Liver (tissue), 10 donors: ENCODE results near the gene CHTOP. TPM values are rescaled to one million over a fixed set of nuclear protein-coding genes. Genes with fewer than 3 reads are reported as not detected.

Experiments
- DNase-seq: peaks from one replicate; pipeline ENCODE4 v3.0.0-alpha.2; 2017; ENCODE audit warnings: low spot score
- H3K27ac ChIP-seq, 2 donors: one replicate each; pipeline ENCODE4 v1.7.0; 2013; ENCODE audit warnings: inconsistent platforms in 2 of 2, low read length in 2 of 2, control low read depth in 1 of 2, low read depth in 1 of 2, mild to moderate bottlenecking in 1 of 2
- H3K27me3 ChIP-seq, 4 donors: one replicate each; pipeline versions ENCODE4 v1.6.1 to v1.7.0; 2013; ENCODE audit warnings: low read length in 3 of 4, inconsistent platforms in 1 of 4, mild to moderate bottlenecking in 1 of 4, moderate library complexity in 1 of 4; ENCODE audit not compliant: control insufficient read depth in 4 of 4, insufficient read depth in 4 of 4
- H3K36me3 ChIP-seq, 4 donors: one replicate each; pipeline versions ENCODE4 v1.6.1 to v1.7.0; 2013; ENCODE audit warnings: low read length in 3 of 4, mild to moderate bottlenecking in 3 of 4, low read depth in 1 of 4, moderate library complexity in 1 of 4; ENCODE audit not compliant: control insufficient read depth in 4 of 4, insufficient read depth in 3 of 4
- H3K4me1 ChIP-seq, 4 donors: one replicate each; pipeline versions ENCODE4 v1.6.1 to v1.7.0; 2013; ENCODE audit warnings: low read length in 3 of 4, mild to moderate bottlenecking in 3 of 4, moderate library complexity in 1 of 4; ENCODE audit not compliant: control insufficient read depth in 4 of 4, insufficient read depth in 4 of 4
- H3K4me3 ChIP-seq, 3 donors: one replicate each; pipeline versions ENCODE4 v1.6.1 to v1.7.0; 2013; ENCODE audit warnings: low read length in 3 of 3, control low read depth in 1 of 3, low read depth in 1 of 3, mild to moderate bottlenecking in 1 of 3
- H3K9ac ChIP-seq, 2 donors: one replicate each; pipeline ENCODE4 v1.7.0; 2013; ENCODE audit warnings: low read length in 2 of 2, mild to moderate bottlenecking in 2 of 2, moderate library complexity in 2 of 2, control low read depth in 1 of 2, low read depth in 1 of 2
- H3K9me3 ChIP-seq, 4 donors: one replicate each; pipeline versions ENCODE4 v1.6.1 to v1.7.0; 2013; ENCODE audit warnings: low read length in 3 of 4; ENCODE audit not compliant: control insufficient read depth in 4 of 4
- EGR1 ChIP-seq, 2 donors: IDR thresholded peaks; 2 replicates each; pipeline ENCODE4 v1.6.1; 2016 to 2018; ENCODE audit warnings: antibody characterized with exemption in 2 of 2, low read depth in 2 of 2
- RAD21 ChIP-seq, 2 donors: IDR thresholded peaks; 2 replicates each; pipeline ENCODE4 v1.6.1; 2016; ENCODE audit warnings: antibody characterized with exemption in 2 of 2, mild to moderate bottlenecking in 2 of 2
- YY1 ChIP-seq: IDR thresholded peaks from 2 replicates; pipeline ENCODE4 v1.6.1; 2016; ENCODE audit warnings: antibody characterized with exemption, mild to moderate bottlenecking
- WGBS: extraction: QIAGEN DNeasy Blood & Tissue Kit; methylation state at CpG from one replicate; pipeline ENCODE4 v1.1.7; 2013; 5-methylcytosine and 5-hydroxymethylcytosine counted together
- polyA plus RNA-seq, 2 donors: library from polyadenylated mRNA; stranded (reverse) in 1 of 2; unstranded in 1 of 2; fragments of 200-250 nt in 1 of 2; fragments of >200 nt in 1 of 2; fragmentation: Nextera tagmentation in 1 of 2; extraction: Ambion mirVana in 1 of 2; gene quantifications; one replicate each; pipeline versions ENCODE4 v1.2.1 to v1.2.3, GENCODE V29; 2013 to 2015
- small RNA-seq: library from RNA; depleted of rRNA; stranded (forward); fragments of <200 nt; gene quantifications from one replicate; pipeline ENCODE3, GENCODE V24; 2014
- total RNA-seq, 2 donors: library from RNA; depleted of rRNA; stranded (reverse); fragments of >200 nt; gene quantifications; one replicate each; pipeline ENCODE4 v1.2.3, GENCODE V29; 2014
- TF ChIP-seq, protein P1 (sequence below): IDR thresholded peaks from 2 replicates; pipeline ENCODE4 v1.6.1; 2016; ENCODE audit warnings: antibody characterized with exemption, mild to moderate bottlenecking
- TF ChIP-seq, protein P2 (sequence below): fragments of 150-350 bp; IDR thresholded peaks from 2 replicates; pipeline ENCODE4 v1.5.1; 2017; ENCODE audit warnings: improper control_type of control experiment, low read depth, low read length; ENCODE audit not compliant: missing input control
- donor health status: healthy.
- donor health status: healthy.
- donor health status: healthy.
- donor health status: healthy.
- donor health status: healthy.

Gene CHTOP
- total and polyA plus RNA-seq, 4 donors, result 16.4 to 30.9 (median 24.3) TPM

DNA sequence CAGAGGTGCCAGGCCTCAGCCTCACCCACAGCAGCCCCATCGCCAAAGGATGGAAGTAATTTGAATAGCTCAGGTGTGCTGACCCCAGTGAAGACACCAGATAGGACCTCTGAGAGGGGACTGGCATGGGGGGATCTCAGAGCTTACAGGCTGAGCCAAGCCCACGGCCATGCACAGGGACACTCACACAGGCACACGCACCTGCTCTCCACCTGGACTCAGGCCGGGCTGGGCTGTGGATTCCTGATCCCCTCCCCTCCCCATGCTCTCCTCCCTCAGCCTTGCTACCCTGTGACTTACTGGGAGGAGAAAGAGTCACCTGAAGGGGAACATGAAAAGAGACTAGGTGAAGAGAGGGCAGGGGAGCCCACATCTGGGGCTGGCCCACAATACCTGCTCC lies 59.6 kb downstream of the CHTOP start:
- H3K27me3 ChIP-seq, result no peaks in the 10 kb centered on the region
- TF ChIP-seq, protein P1, sequence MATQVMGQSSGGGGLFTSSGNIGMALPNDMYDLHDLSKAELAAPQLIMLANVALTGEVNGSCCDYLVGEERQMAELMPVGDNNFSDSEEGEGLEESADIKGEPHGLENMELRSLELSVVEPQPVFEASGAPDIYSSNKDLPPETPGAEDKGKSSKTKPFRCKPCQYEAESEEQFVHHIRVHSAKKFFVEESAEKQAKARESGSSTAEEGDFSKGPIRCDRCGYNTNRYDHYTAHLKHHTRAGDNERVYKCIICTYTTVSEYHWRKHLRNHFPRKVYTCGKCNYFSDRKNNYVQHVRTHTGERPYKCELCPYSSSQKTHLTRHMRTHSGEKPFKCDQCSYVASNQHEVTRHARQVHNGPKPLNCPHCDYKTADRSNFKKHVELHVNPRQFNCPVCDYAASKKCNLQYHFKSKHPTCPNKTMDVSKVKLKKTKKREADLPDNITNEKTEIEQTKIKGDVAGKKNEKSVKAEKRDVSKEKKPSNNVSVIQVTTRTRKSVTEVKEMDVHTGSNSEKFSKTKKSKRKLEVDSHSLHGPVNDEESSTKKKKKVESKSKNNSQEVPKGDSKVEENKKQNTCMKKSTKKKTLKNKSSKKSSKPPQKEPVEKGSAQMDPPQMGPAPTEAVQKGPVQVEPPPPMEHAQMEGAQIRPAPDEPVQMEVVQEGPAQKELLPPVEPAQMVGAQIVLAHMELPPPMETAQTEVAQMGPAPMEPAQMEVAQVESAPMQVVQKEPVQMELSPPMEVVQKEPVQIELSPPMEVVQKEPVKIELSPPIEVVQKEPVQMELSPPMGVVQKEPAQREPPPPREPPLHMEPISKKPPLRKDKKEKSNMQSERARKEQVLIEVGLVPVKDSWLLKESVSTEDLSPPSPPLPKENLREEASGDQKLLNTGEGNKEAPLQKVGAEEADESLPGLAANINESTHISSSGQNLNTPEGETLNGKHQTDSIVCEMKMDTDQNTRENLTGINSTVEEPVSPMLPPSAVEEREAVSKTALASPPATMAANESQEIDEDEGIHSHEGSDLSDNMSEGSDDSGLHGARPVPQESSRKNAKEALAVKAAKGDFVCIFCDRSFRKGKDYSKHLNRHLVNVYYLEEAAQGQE, result no peak
- TF ChIP-seq YY1, result no peak
- TF ChIP-seq RAD21 (IDR thresholded peaks at IDR 0.05), result no peak
- TF ChIP-seq, protein P2, sequence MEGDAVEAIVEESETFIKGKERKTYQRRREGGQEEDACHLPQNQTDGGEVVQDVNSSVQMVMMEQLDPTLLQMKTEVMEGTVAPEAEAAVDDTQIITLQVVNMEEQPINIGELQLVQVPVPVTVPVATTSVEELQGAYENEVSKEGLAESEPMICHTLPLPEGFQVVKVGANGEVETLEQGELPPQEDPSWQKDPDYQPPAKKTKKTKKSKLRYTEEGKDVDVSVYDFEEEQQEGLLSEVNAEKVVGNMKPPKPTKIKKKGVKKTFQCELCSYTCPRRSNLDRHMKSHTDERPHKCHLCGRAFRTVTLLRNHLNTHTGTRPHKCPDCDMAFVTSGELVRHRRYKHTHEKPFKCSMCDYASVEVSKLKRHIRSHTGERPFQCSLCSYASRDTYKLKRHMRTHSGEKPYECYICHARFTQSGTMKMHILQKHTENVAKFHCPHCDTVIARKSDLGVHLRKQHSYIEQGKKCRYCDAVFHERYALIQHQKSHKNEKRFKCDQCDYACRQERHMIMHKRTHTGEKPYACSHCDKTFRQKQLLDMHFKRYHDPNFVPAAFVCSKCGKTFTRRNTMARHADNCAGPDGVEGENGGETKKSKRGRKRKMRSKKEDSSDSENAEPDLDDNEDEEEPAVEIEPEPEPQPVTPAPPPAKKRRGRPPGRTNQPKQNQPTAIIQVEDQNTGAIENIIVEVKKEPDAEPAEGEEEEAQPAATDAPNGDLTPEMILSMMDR, result no peak
- TF ChIP-seq EGR1 (IDR thresholded peaks at IDR 0.05; ENCODE audit: low read depth in 2 of 2), result no peak
- 83% methylated on average over 4 of the region's 4 CpGs for WGBS
- H3K4me3 ChIP-seq, result no peak overlapping the region
- no peaks in the 10 kb centered on the region for H3K4me1 ChIP-seq
- no peak overlapping the region for H3K9ac ChIP-seq
- no peak for DNase-seq
- no peak overlapping the region for H3K27ac ChIP-seq
- no peaks in the 10 kb centered on the region for H3K9me3 ChIP-seq
- no peaks in the 10 kb centered on the region for H3K36me3 ChIP-seq

Small RNA genes within 50 kb of the gene (small RNA-seq; reads per million reads assigned to genes)
- not detected for gene MIR8083

Other genes with a start within 250 kb of the CHTOP start
- gene S100A8, start 243.0 kb upstream of the CHTOP start, total RNA-seq, result 10 to 100 TPM; 38.4 to 99.3 TPM
- gene S100A8, start 243.0 kb upstream of the CHTOP start, polyA plus RNA-seq, result 10 to 100 TPM; 40.4 to 43.4 TPM
- not detected for gene S100A7A, start 217.5 kb upstream of the CHTOP start, total RNA-seq
- not detected for gene S100A7A, start 217.5 kb upstream of the CHTOP start, polyA plus RNA-seq
- gene S100A7, start 173.4 kb upstream of the CHTOP start, total RNA-seq, result not detected
- not detected for gene S100A7, start 173.4 kb upstream of the CHTOP start, polyA plus RNA-seq
- 100 to 1,000 TPM in 1 of 2 donors, 1 to 10 TPM in 1; 5.7 to 124 TPM for gene S100A6, start 98.1 kb upstream of the CHTOP start, total RNA-seq
- 10 to 100 TPM; 27.3 to 30.0 TPM for gene S100A6, start 98.1 kb upstream of the CHTOP start, polyA plus RNA-seq
- gene S100A5, start 93.1 kb upstream of the CHTOP start, total RNA-seq, result not detected
- not detected for gene S100A5, start 93.1 kb upstream of the CHTOP start, polyA plus RNA-seq
- gene S100A4, start 88.3 kb upstream of the CHTOP start, total RNA-seq, result 10 to 100 TPM in 1 of 2 donors, 1 to 10 TPM in 1; 4.8 to 69.8 TPM
- 10 to 100 TPM; 16.3 to 17.1 TPM for gene S100A4, start 88.3 kb upstream of the CHTOP start, polyA plus RNA-seq
- not detected for gene S100A3, start 84.8 kb upstream of the CHTOP start, total RNA-seq
- gene S100A3, start 84.8 kb upstream of the CHTOP start, polyA plus RNA-seq, result not detected
- gene S100A2, start 68.2 kb upstream of the CHTOP start, total RNA-seq, result not detected
- under 1 TPM; 0.22 to 0.67 TPM for gene S100A2, start 68.2 kb upstream of the CHTOP start, polyA plus RNA-seq
- gene S100A16, start 20.9 kb upstream of the CHTOP start, total RNA-seq, result 10 to 100 TPM; 27.3 to 53.6 TPM
- gene S100A16, start 20.9 kb upstream of the CHTOP start, polyA plus RNA-seq, result 100 to 1,000 TPM; 110 to 142 TPM
- gene S100A14, start 17.7 kb upstream of the CHTOP start, total RNA-seq, result 1 to 10 TPM; 1.7 to 4.4 TPM
- gene S100A14, start 17.7 kb upstream of the CHTOP start, polyA plus RNA-seq, result 1 to 10 TPM; 2.3 to 4.3 TPM
- gene S100A13, start 6.6 kb upstream of the CHTOP start, total RNA-seq, result 10 to 100 TPM in 1 of 2 donors, 1 to 10 TPM in 1; 5.3 to 10.8 TPM
- gene S100A13, start 6.6 kb upstream of the CHTOP start, polyA plus RNA-seq, result 10 to 100 TPM; 20.5 to 23.0 TPM
- under 1 TPM; 0.33 TPM for gene S100A1, start 5.6 kb upstream of the CHTOP start, total RNA-seq
- gene S100A1, start 5.6 kb upstream of the CHTOP start, polyA plus RNA-seq, result under 1 TPM; 0.21 to 0.25 TPM
- gene SNAPIN, start 24.6 kb downstream of the CHTOP start, total RNA-seq, result 10 to 100 TPM; 21.8 to 30.5 TPM
- gene SNAPIN, start 24.6 kb downstream of the CHTOP start, polyA plus RNA-seq, result 10 to 100 TPM; 20.0 to 26.6 TPM
- 10 to 100 TPM; 50.7 to 84.2 TPM for gene ILF2, start 36.9 kb downstream of the CHTOP start, total RNA-seq
- gene ILF2, start 36.9 kb downstream of the CHTOP start, polyA plus RNA-seq, result 10 to 100 TPM; 28.7 to 52.3 TPM
- gene NPR1, start 44.6 kb downstream of the CHTOP start, total RNA-seq, result 10 to 100 TPM in 1 of 2 donors, 1 to 10 TPM in 1; 4.7 to 15.8 TPM
- gene NPR1, start 44.6 kb downstream of the CHTOP start, polyA plus RNA-seq, result 10 to 100 TPM in 1 of 2 donors, 1 to 10 TPM in 1; 2.8 to 12.6 TPM
- gene INTS3, start 94.0 kb downstream of the CHTOP start, total RNA-seq, result 10 to 100 TPM; 16.4 to 26.0 TPM
- gene INTS3, start 94.0 kb downstream of the CHTOP start, polyA plus RNA-seq, result 10 to 100 TPM in 1 of 2 donors, 1 to 10 TPM in 1; 9.0 to 13.9 TPM
- gene SLC27A3, start 141.3 kb downstream of the CHTOP start, total RNA-seq, result 10 to 100 TPM; 18.1 to 29.1 TPM
- 10 to 100 TPM; 27.2 to 47.4 TPM for gene SLC27A3, start 141.3 kb downstream of the CHTOP start, polyA plus RNA-seq